ENCODE data around the gene SLC22A3.
"Not testable (repeated sequence)": the region's sequence is repeated elsewhere in the genome, so short reads cannot be mapped to it uniquely, and the experiment has no call there.

SLC22A3 gene

GRCh38 chr6:160348223-160349019, at the start of gene SLC22A3:
Gene SLC22A3 (plus strand): TSS chr6:160348378. CDS start chr6:160348420, 42 bp downstream.
- DNase-seq (ENCODE audit: low read depth): peak; percentile 4

GRCh38 chr6:160299559-160299958, 48.6 kb upstream of the SLC22A3 start:
- no peak for DNase-seq (ENCODE audit: low read depth)

- DNase-seq (ENCODE audit: low read depth): no peak
Measured at GRCh38 chr6:160300076-160300695, 48.0 kb upstream of the SLC22A3 start.

GRCh38 chr6:160301339-160301738, 46.8 kb upstream of the SLC22A3 start:
- no peak for DNase-seq (ENCODE audit: low read depth)

- DNase-seq (ENCODE audit: low read depth): not testable (repeated sequence)
Measured at GRCh38 chr6:160302431-160303082, 45.6 kb upstream of the SLC22A3 start.

GRCh38 chr6:160303806-160304205, 44.4 kb upstream of the SLC22A3 start:
- no peak for DNase-seq (ENCODE audit: low read depth)

- no peak for DNase-seq (ENCODE audit: low read depth)
Measured at GRCh38 chr6:160305926-160306713, 42.1 kb upstream of the SLC22A3 start.

GRCh38 chr6:160309718-160310117, 38.5 kb upstream of the SLC22A3 start:
- DNase-seq (ENCODE audit: low read depth): no peak

- DNase-seq (ENCODE audit: low read depth): no peak
Measured at GRCh38 chr6:160312900-160313299, 35.3 kb upstream of the SLC22A3 start.

- DNase-seq (ENCODE audit: low read depth): peak; percentile 5
Measured at GRCh38 chr6:160315310-160315709, 32.9 kb upstream of the SLC22A3 start.

- no peak for DNase-seq (ENCODE audit: low read depth)
Measured at GRCh38 chr6:160316261-160316660, 31.9 kb upstream of the SLC22A3 start.

GRCh38 chr6:160319246-160319645, 28.9 kb upstream of the SLC22A3 start:
- no peak for DNase-seq (ENCODE audit: low read depth)

- DNase-seq (ENCODE audit: low read depth): no peak
Measured at GRCh38 chr6:160321729-160322505, 26.3 kb upstream of the SLC22A3 start.

- no peak for DNase-seq (ENCODE audit: low read depth)
Measured at GRCh38 chr6:160327981-160328380, 20.2 kb upstream of the SLC22A3 start.

GRCh38 chr6:160328447-160328846, 19.7 kb upstream of the SLC22A3 start:
- no peak for DNase-seq (ENCODE audit: low read depth)

GRCh38 chr6:160329188-160329587, 19.0 kb upstream of the SLC22A3 start:
- DNase-seq (ENCODE audit: low read depth): no peak

GRCh38 chr6:160330619-160331018, 17.6 kb upstream of the SLC22A3 start:
- no peak for DNase-seq (ENCODE audit: low read depth)

- no peak for DNase-seq (ENCODE audit: low read depth)
Measured at GRCh38 chr6:160331204-160331603, 17.0 kb upstream of the SLC22A3 start.

- DNase-seq (ENCODE audit: low read depth): no peak
Measured at GRCh38 chr6:160331753-160332152, 16.4 kb upstream of the SLC22A3 start.

GRCh38 chr6:160333101-160333500, 15.1 kb upstream of the SLC22A3 start:
- DNase-seq (ENCODE audit: low read depth): no peak

- no peak for DNase-seq (ENCODE audit: low read depth)
Measured at GRCh38 chr6:160333841-160334240, 14.3 kb upstream of the SLC22A3 start.

Measured in iris pigment epithelial cell (primary cell).